Fibroblast of pulmonary artery (primary cell): ENCODE measurements around the gene SPDL1.
A peak's percentile ranks its signal among the peaks of the same experiment; 100 is the strongest.

Experiments used
- DNase-seq: peaks from one replicate; pipeline ENCODE4 v3.0.0-alpha.2; 2010; ENCODE audit warnings: low read depth
- H3K4me3 ChIP-seq: replicated peaks from 2 replicates; pipeline ENCODE4 v1.5.1; 2011; ENCODE audit warnings: low read depth, mild to moderate bottlenecking, control low read depth, low read length, moderate library complexity
- TF ChIP-seq, protein P1 (sequence below): IDR thresholded peaks from 2 replicates; pipeline ENCODE4 v1.5.1; 2011; ENCODE audit warnings: mild to moderate bottlenecking, control low read depth, low read length, inconsistent platforms; ENCODE audit errors: missing control alignments

SPDL1 gene

DNA sequence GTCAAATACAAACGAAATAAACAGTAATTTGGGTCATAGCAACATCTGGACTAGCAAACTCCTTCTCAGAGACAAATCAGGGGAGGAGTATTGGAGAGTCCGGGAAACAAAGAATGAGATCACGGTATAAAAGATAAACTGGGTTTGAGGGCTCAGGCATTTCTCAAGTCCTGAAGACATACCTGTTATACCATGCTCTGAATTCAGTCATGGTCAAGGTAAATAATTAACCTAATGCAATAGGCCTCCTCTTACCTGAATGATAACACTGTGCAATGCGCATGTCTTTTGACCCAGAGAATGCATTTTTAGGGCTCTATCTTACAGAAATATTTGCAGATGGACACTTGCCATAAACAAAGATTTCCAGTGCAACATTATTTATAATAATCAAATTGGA, 31.9 kb upstream of the SPDL1 start:
- TF ChIP-seq, protein P1, sequence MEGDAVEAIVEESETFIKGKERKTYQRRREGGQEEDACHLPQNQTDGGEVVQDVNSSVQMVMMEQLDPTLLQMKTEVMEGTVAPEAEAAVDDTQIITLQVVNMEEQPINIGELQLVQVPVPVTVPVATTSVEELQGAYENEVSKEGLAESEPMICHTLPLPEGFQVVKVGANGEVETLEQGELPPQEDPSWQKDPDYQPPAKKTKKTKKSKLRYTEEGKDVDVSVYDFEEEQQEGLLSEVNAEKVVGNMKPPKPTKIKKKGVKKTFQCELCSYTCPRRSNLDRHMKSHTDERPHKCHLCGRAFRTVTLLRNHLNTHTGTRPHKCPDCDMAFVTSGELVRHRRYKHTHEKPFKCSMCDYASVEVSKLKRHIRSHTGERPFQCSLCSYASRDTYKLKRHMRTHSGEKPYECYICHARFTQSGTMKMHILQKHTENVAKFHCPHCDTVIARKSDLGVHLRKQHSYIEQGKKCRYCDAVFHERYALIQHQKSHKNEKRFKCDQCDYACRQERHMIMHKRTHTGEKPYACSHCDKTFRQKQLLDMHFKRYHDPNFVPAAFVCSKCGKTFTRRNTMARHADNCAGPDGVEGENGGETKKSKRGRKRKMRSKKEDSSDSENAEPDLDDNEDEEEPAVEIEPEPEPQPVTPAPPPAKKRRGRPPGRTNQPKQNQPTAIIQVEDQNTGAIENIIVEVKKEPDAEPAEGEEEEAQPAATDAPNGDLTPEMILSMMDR = no peak
- DNase-seq = no peak

DNA sequence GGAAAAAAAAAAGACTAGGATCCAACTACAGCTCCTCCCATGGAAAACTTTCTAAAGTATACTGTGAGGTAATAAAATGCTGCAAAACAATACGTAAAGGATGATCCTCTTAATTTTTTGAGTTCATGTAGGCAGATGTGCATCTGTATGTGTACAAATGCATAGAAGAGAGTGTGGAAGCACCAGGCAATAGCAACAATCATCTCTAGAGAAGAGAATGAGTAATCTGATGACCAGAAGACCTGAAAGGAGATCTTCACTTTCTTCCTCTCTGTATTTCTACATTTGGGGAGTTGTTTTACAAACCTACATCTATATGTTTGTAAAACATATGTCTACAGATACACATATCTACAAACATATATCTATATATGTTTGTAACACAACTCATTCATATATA, 29.3 kb upstream of the SPDL1 start:
- TF ChIP-seq, protein P1 = no peak
- DNase-seq = no peak
- no peak overlapping the region for H3K4me3 ChIP-seq

More for the DNA sequence above, 31.9 kb upstream of the SPDL1 start:
- no peak overlapping the region for H3K4me3 ChIP-seq

DNA sequence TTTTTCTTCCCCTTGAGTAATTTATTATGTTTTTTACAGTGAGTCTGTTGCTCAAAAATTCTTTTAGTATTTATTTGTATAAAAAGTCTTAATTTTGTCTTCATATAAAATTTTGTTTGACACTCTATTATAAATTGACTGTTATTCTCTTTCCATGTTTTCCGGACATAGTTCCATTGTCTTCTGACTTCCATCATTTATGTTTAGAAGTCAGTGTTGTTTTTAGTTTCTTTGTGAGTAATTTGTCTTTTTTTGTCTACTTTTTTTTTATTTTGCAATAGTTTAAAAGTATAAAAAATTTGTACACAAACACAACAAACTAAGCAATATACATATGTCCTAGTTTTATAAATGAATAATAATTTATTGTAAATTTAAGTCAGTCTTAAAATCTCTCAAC, 25.7 kb upstream of the SPDL1 start:
- DNase-seq = no peak
- TF ChIP-seq, protein P1 = no peak
- no peak overlapping the region for H3K4me3 ChIP-seq

DNA sequence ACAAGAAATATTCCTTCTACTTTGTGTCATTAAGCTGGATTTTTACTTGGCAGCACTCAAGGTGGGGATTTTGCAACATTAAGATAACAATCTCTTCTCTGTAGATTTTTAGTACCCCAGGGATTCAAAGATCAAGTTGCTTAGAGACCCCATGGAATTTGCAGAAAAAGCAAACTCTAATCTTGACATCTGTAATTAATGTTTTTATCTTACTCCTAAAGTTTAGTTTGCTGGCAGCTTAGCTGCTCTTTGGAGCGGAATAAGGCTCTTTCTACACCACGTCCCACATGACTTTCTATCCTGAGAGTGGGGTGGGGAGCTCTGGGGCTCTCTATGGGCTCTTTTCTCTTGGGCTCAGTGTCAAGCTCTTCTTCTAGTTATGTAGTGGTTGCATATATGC, 21.7 kb upstream of the SPDL1 start:
- DNase-seq = no peak
- TF ChIP-seq, protein P1 = no peak
- no peak overlapping the region for H3K4me3 ChIP-seq

DNA sequence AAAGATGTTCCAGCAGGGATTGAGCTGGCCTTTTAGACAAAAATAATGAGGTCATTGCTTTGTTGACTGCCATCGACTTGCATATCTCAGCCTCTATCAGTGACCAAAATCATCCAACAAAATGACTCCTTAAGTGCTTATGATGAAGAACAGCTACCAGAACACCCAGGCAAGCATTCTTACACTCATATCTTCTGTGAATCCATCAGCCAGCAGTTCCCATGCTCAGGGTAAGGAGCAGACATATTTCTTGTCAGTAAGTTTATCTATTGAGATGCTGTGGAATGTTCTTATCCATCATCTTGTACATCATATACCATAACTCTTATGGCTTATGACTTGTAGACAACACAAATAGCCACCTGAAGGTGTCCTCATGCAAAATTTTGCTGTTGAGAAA, 20.2 kb upstream of the SPDL1 start:
- no peak for DNase-seq
- TF ChIP-seq, protein P1 = no peak
- H3K4me3 ChIP-seq = no peak overlapping the region

DNA sequence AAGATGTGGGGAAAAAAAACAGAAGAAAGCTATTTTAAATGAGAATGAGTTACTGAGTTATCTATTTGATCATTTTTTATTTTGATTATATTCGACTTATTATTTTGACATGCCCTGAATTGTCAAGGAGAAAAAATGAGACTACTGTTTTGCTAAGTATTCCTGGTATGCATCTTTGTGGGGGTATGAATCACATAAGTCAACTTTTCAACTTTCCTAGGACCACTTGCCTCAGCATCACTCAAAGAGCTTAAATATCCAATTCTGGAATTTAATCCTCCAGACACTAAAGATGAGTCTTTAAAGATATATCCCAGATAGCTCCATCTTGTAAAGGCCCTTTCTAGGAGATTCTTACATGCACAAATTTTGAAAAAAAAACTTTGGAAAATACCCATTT, 17.4 kb upstream of the SPDL1 start:
- no peak for DNase-seq
- no peak overlapping the region for H3K4me3 ChIP-seq
- TF ChIP-seq, protein P1 = no peak

DNA sequence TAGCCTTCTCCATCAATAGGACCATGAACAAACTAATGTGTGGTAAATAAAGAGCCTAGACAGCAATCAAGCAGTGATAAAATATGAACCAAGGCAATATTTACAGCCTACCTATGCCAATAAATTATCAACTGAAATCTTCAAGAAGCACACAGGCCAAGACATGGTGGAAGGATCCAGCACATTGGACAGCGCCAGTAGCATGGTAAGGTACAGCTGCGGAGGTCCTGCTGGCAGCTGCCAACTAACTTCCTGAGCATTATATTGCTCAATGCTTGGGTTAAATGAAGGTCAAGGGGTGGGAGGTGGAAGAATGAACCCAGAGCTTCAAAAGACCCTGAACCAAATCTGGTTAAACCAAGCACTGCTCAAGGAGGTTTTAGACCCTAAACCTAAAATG, 16.5 kb upstream of the SPDL1 start:
- no peak overlapping the region for H3K4me3 ChIP-seq
- DNase-seq = peak; percentile 51
- TF ChIP-seq, protein P1 = no peak
